Measurements from ENCODE around the gene ATP2C2. TPM values are rescaled to one million over a fixed set of nuclear protein-coding genes. Genes with fewer than 3 reads are reported as not detected.

ATP2C2 gene
- total and polyA plus RNA-seq, 12 donors, result 0.07 to 2.2 (median 0.54) TPM; not detected in 2

- intact Hi-C loops (cut with DNase I), result no loop called here
- Histone ChIP-seq H3K4me3 (no peak overlapping the region), H3K27ac (no peak overlapping the region), H3K36me3 (replicated peaks in 1 of 2) (no peaks in the 10 kb centered on the region), H3K27me3 (no peaks in the 10 kb centered on the region), H3K9me3 (replicated peaks in 1 of 3) (no peaks in the 10 kb centered on the region), H3K4me1 (replicated peaks in 1 of 2) (no peaks in the 10 kb centered on the region)
- WGBS, 4 donors, result 84 to 91% (median 85%) methylated on average over 9 to 12 of the region's 12 CpGs
- TF ChIP-seq CTCF (IDR thresholded peaks at IDR 0.05) (no peak), POLR2A (IDR thresholded peaks at IDR 0.05) (no peak)
- no peak for DNase-seq
Observed at GRCh38 chr16:84426804-84427203, 58.5 kb downstream of the ATP2C2 start.

- TF ChIP-seq POLR2A (IDR thresholded peaks at IDR 0.05), result no peak
- no peaks in the 10 kb centered on the region for H3K36me3 ChIP-seq (replicated peaks in 1 of 2)
- H3K4me3 ChIP-seq, result no peak overlapping the region
- DNase-seq, result no peak
- 69 to 85% (median 77%) methylated on average over 8 of the region's 8 CpGs for WGBS, 4 donors
- H3K4me1 ChIP-seq (replicated peaks in 1 of 2), result no peaks in the 10 kb centered on the region
- intact Hi-C loops (cut with DNase I), result no loop called here
- H3K27me3 ChIP-seq, result no peaks in the 10 kb centered on the region
- no peak overlapping the region for H3K27ac ChIP-seq
- H3K9me3 ChIP-seq (replicated peaks in 1 of 3), result no peaks in the 10 kb centered on the region
Observed at GRCh38 chr16:84427553-84427952, 59.2 kb downstream of the ATP2C2 start.

GRCh38 chr16:84430860-84431259 is 62.5 kb downstream of the ATP2C2 start:
- intact Hi-C loops (cut with DNase I), result no loop called here
- Histone ChIP-seq H3K27me3 (no peaks in the 10 kb centered on the region), H3K4me1 (replicated peaks in 1 of 2) (no peaks in the 10 kb centered on the region), H3K36me3 (replicated peaks in 1 of 2) (no peaks in the 10 kb centered on the region), H3K9me3 (replicated peaks in 1 of 3) (no peaks in the 10 kb centered on the region), H3K4me3 (no peak overlapping the region), H3K27ac (no peak overlapping the region)
- WGBS, 4 donors, result 44 to 61% (median 59%) methylated on average over 4 of the region's 4 CpGs
- TF ChIP-seq POLR2A (IDR thresholded peaks at IDR 0.05) (no peak), CTCF (IDR thresholded peaks at IDR 0.05) (no peak)
- DNase-seq, result no peak

- Histone ChIP-seq H3K27ac (no peak overlapping the region), H3K36me3 (replicated peaks in 1 of 2) (no peaks in the 10 kb centered on the region)
- intact Hi-C loops (cut with DNase I), result no loop called here
Observed at GRCh38 chr16:84434800-84435199, 66.5 kb downstream of the ATP2C2 start.

More at GRCh38 chr16:84434800-84435199, 66.5 kb downstream of the ATP2C2 start:
- Histone ChIP-seq H3K4me3 (no peak overlapping the region), H3K27me3 (no peaks in the 10 kb centered on the region), H3K4me1 (replicated peaks in 1 of 2) (no peaks in the 10 kb centered on the region), H3K9me3 (replicated peaks in 1 of 3) (no peaks in the 10 kb centered on the region)
- WGBS, 4 donors, result 73 to 86% (median 79%) methylated on average over 5 of the region's 5 CpGs
- no peak for DNase-seq
- TF ChIP-seq CTCF (IDR thresholded peaks at IDR 0.05) (no peak), POLR2A (IDR thresholded peaks at IDR 0.05) (no peak)
